Caco-2 (cell line): ENCODE data around the gene CACNA1C. TPM values are rescaled to one million over a fixed set of nuclear protein-coding genes. Genes with fewer than 3 reads are reported as not detected.

ENCODE experiments used
- BruUV-seq: library from RNA; stranded (reverse); fragments of 400-500 nt; replicated peaks from 2 replicates; lab custom pipeline; 2021; lab: Mats Ljungman, UMichigan
- CTCF ChIA-PET: fragments of 300-600 bp; sonication (Branson Sonifier 250); formaldehyde crosslinking; loops from one replicate; lab custom pipeline; 2022; ENCODE audit warnings: antibody characterized with exemption; lab: Charles Lee
- POLR2A ChIA-PET: fragments of 300-600 bp; sonication (Branson Sonifier 250); formaldehyde crosslinking; loops from one replicate; lab custom pipeline; 2022; ENCODE audit warnings: antibody characterized with exemption; lab: Charles Lee
- DNase-seq, 2 experiments: peaks; one replicate each; pipeline versions ENCODE4 v3.0.0 to v3.0.0-alpha.2; 2020 to 2022
- H3K27me3 ChIP-seq: replicated peaks from 2 replicates; pipeline ENCODE4 v1.6.0; 2011; ENCODE audit warnings: low read length; ENCODE audit not compliant: control insufficient read depth, insufficient read depth
- H3K36me3 ChIP-seq: 2 replicates; pipeline ENCODE4 v1.5.1; 2011; ENCODE audit warnings: low read length; ENCODE audit not compliant: control insufficient read depth, insufficient read depth
- H3K4me1 ChIP-seq: fragments of 250-450 bp; sonication (Bioruptor Pico); 2 replicates; pipeline ENCODE4 v1.5.1; 2020; ENCODE audit warnings: mild to moderate bottlenecking
- H3K4me3 ChIP-seq: 2 replicates; pipeline ENCODE4 v1.5.1; 2011; ENCODE audit warnings: low read depth, mild to moderate bottlenecking, control low read depth, low read length
- H3K9me3 ChIP-seq: fragments of 250-450 bp; sonication (Bioruptor Pico); 2 replicates; pipeline ENCODE4 v1.5.1; 2020; ENCODE audit warnings: mild to moderate bottlenecking, moderate library complexity
- H3K27ac Mint-ChIP-seq: one replicate; pipeline ENCODE4 v1.8.0; 2022; ENCODE audit warnings: mixed read lengths; ENCODE audit not compliant: unreplicated experiment
- H3K27me3 Mint-ChIP-seq: one replicate; pipeline ENCODE4 v1.8.0; 2022; ENCODE audit warnings: mixed read lengths; ENCODE audit not compliant: insufficient read depth, unreplicated experiment
- H3K36me3 Mint-ChIP-seq: one replicate; pipeline ENCODE4 v1.8.0; 2022; ENCODE audit warnings: mild to moderate bottlenecking, mixed read lengths; ENCODE audit not compliant: insufficient read depth, unreplicated experiment
- H3K4me1 Mint-ChIP-seq: one replicate; pipeline ENCODE4 v1.8.0; 2022; ENCODE audit warnings: low read depth, mixed read lengths; ENCODE audit not compliant: unreplicated experiment
- H3K4me3 Mint-ChIP-seq: one replicate; pipeline ENCODE4 v1.8.0; 2022; ENCODE audit warnings: mild to moderate bottlenecking, moderate library complexity, mixed read lengths; ENCODE audit not compliant: unreplicated experiment
- H3K9me3 Mint-ChIP-seq: one replicate; pipeline ENCODE4 v1.8.0; 2022; ENCODE audit warnings: mixed read lengths; ENCODE audit not compliant: unreplicated experiment
- CTCF ChIP-seq, 2 experiments: fragments of 200-600 bp in 1 of 2; IDR thresholded peaks; 1 replicate in 1 of 2; 2 replicates in 1 of 2; pipeline versions ENCODE4 v1.5.1 to v1.8.0; 2011 to 2022; ENCODE audit warnings: antibody characterized with exemption in 1 of 2, control low read depth in 1 of 2, inconsistent platforms in 1 of 2, low read depth in 1 of 2, low read length in 1 of 2, mild to moderate bottlenecking in 1 of 2, moderate library complexity in 1 of 2; ENCODE audit not compliant: insufficient read depth in 1 of 2, severe bottlenecking in 1 of 2, unreplicated experiment in 1 of 2
- intact Hi-C: fragments of 100-400 bp; cut with micrococcal nuclease; formaldehyde crosslinking; loops from one replicate; pipeline ENCODE4 v1.10.0; 2022; ENCODE audit not compliant: unreplicated experiment
- total RNA-seq: library from RNA; stranded (reverse); gene quantifications from 2 replicates; pipeline ENCODE4 v1.2.3, GENCODE V29; 2022

The CACNA1C gene
- total RNA-seq, 1 experiment from 2014 or later, result not detected

- Histone ChIP-seq H3K4me3 (no peak overlapping the region), H3K36me3 (no peaks in the 10 kb centered on the region; the same call in 1 of the 2 replicates), H3K4me1 (peaks cover 17% of the 10 kb centered on the region), H3K9me3 (no peaks in the 10 kb centered on the region), H3K27me3 (no peaks in the 10 kb centered on the region)
- H3K27ac Mint-ChIP-seq, result no peak overlapping the region
- H3K27me3 Mint-ChIP-seq, result no peaks in the 10 kb centered on the region
- TF ChIP-seq CTCF (IDR thresholded peaks at IDR 0.05; ENCODE audit: insufficient read depth in 1 of 2, low read depth in 1 of 2, low read length in 1 of 2, severe bottlenecking in 1 of 2, unreplicated experiment in 1 of 2), result no peak
- H3K9me3 Mint-ChIP-seq, result no peaks in the 10 kb centered on the region
- DNase-seq, result peak in 1 of 2 experiments; percentile 23
- no peaks in the 10 kb centered on the region for H3K36me3 Mint-ChIP-seq
- BruUV-seq, result no TSS peak
- peaks cover 17% of the 10 kb centered on the region for H3K4me1 Mint-ChIP-seq
- CTCF ChIA-PET, result no interaction called here
- intact Hi-C loops, result no loop called here
- POLR2A ChIA-PET, result no interaction called here
- H3K4me3 Mint-ChIP-seq, result no peak overlapping the region
Observed at GRCh38 chr12:2138871-2139308, 86.1 kb downstream of the CACNA1C start.

GRCh38 chr12:2139651-2140050 is 86.9 kb downstream of the CACNA1C start:
- H3K36me3 ChIP-seq, result no peaks in the 10 kb centered on the region; the same call in 1 of the 2 replicates
- H3K27me3 ChIP-seq, result no peaks in the 10 kb centered on the region
- intact Hi-C loops, result no loop called here
- Mint-ChIP-seq H3K27me3 (no peaks in the 10 kb centered on the region), H3K4me3 (no peak overlapping the region), H3K36me3 (no peaks in the 10 kb centered on the region), H3K4me1 (peaks cover 22% of the 10 kb centered on the region), H3K9me3 (no peaks in the 10 kb centered on the region), H3K27ac (no peak overlapping the region)
- no peak for TF ChIP-seq CTCF (IDR thresholded peaks at IDR 0.05; ENCODE audit: insufficient read depth in 1 of 2, low read depth in 1 of 2, low read length in 1 of 2, severe bottlenecking in 1 of 2, unreplicated experiment in 1 of 2)
- peaks cover 24% of the 10 kb centered on the region for H3K4me1 ChIP-seq
- ChIA-PET CTCF (no interaction called here), POLR2A (no interaction called here)
- no TSS peak for BruUV-seq
- no peak overlapping the region for H3K4me3 ChIP-seq
- DNase-seq, result peak in 1 of 2 experiments; percentile 32
- no peaks in the 10 kb centered on the region for H3K9me3 ChIP-seq

GRCh38 chr12:2140858-2141519 is 88.2 kb downstream of the CACNA1C start:
- Mint-ChIP-seq H3K4me3 (no peak overlapping the region), H3K36me3 (no peaks in the 10 kb centered on the region), H3K27me3 (peaks cover 1% of the 10 kb centered on the region), H3K9me3 (no peaks in the 10 kb centered on the region), H3K4me1 (peaks cover 26% of the 10 kb centered on the region), H3K27ac (no peak overlapping the region)
- DNase-seq, result no peak
- Histone ChIP-seq H3K4me1 (peaks cover 28% of the 10 kb centered on the region), H3K4me3 (no peak overlapping the region), H3K36me3 (no peaks in the 10 kb centered on the region; the same call in 1 of the 2 replicates), H3K9me3 (no peaks in the 10 kb centered on the region), H3K27me3 (no peaks in the 10 kb centered on the region)
- ChIA-PET CTCF (no interaction called here), POLR2A (no interaction called here)
- intact Hi-C loops, result no loop called here
- BruUV-seq, result no TSS peak
- TF ChIP-seq CTCF (IDR thresholded peaks at IDR 0.05; ENCODE audit: insufficient read depth in 1 of 2, low read depth in 1 of 2, low read length in 1 of 2, severe bottlenecking in 1 of 2, unreplicated experiment in 1 of 2), result no peak
